NB4 (cell line): ENCODE measurements around the gene COQ3.

ENCODE experiments used
- MYC ChIP-seq: IDR thresholded peaks from 2 replicates; pipeline ENCODE4 v1.6.1; 2011; ENCODE audit warnings: low read depth, low read length
- POLR2A ChIP-seq: IDR thresholded peaks from 2 replicates; pipeline ENCODE4 v1.6.1; 2011; ENCODE audit warnings: mild to moderate bottlenecking; ENCODE audit not compliant: insufficient read length; ENCODE audit errors: extremely low read depth
- TF ChIP-seq, protein P1 (sequence below): IDR thresholded peaks from one replicate; pipeline ENCODE4 v1.5.1; 2012; ENCODE audit warnings: low read depth, low read length
- TF ChIP-seq, protein P2 (sequence below): IDR thresholded peaks from 2 replicates; pipeline ENCODE4 v1.6.1; 2011; ENCODE audit warnings: low read depth, low read length

DNA sequence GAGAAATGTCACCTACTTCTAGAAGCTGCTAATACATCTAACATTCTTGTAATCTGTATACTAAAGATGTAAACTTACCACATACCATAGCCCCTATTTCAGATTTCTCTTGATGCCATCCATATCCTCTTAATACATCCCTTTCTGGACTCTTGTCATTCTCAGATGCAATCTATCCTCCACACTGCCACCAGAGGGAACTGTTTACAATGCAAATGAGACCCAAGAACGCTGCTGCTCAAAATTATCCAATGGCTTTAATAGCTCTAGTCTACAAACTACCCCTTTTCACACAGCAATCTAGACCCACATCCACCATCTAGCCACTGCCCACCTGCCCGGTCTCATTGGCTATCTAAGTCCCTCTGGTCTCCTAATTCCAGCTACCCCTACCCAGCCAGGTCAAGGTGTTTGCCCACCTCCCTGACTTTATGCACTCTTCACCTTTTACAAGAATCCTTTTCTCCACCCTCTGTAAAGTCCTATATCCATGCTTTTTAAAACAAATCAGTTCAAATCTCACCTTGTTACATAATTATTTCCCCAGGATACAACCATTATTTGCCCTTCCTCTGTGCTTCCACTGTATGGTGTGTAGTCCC is 59.4 kb downstream of the COQ3 start:
- TF ChIP-seq, protein P1, sequence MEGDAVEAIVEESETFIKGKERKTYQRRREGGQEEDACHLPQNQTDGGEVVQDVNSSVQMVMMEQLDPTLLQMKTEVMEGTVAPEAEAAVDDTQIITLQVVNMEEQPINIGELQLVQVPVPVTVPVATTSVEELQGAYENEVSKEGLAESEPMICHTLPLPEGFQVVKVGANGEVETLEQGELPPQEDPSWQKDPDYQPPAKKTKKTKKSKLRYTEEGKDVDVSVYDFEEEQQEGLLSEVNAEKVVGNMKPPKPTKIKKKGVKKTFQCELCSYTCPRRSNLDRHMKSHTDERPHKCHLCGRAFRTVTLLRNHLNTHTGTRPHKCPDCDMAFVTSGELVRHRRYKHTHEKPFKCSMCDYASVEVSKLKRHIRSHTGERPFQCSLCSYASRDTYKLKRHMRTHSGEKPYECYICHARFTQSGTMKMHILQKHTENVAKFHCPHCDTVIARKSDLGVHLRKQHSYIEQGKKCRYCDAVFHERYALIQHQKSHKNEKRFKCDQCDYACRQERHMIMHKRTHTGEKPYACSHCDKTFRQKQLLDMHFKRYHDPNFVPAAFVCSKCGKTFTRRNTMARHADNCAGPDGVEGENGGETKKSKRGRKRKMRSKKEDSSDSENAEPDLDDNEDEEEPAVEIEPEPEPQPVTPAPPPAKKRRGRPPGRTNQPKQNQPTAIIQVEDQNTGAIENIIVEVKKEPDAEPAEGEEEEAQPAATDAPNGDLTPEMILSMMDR = peak; percentile 75
- no peak for TF ChIP-seq POLR2A
- no peak for TF ChIP-seq MYC
- TF ChIP-seq, protein P2, sequence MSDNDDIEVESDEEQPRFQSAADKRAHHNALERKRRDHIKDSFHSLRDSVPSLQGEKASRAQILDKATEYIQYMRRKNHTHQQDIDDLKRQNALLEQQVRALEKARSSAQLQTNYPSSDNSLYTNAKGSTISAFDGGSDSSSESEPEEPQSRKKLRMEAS = no peak
